GM08714 (cell line): ENCODE results near the gene TMEM266.

ENCODE experiments used
- H3K4me3 ChIP-seq: fragments of 200-500 bp; sonication (Bioruptor generic); 2 replicates; pipeline ENCODE4 v1.5.1; 2014; ENCODE audit warnings: mild to moderate bottlenecking, low read length, inconsistent platforms
- ZNF274 ChIP-seq: IDR thresholded peaks from 2 replicates; pipeline ENCODE4 v1.6.1; 2012; ENCODE audit warnings: mild to moderate bottlenecking, low read depth, low read length

Gene TMEM266

GRCh38 chr15:76253691-76254473 is 194.1 kb downstream of the TMEM266 start:
- no peak for TF ChIP-seq ZNF274
- H3K4me3 ChIP-seq: no peak overlapping the region
